Activated CD4-positive, alpha-beta T cell treated with anti-CD3 and anti-CD28 coated beads for 24 hours (primary cell): ENCODE measurements around the gene PDE2A.
A peak's percentile ranks its signal among the peaks of the same experiment; 100 is the strongest.

Source experiments
- DNase-seq, 2 donors: peaks; one replicate each; pipeline ENCODE4 v3.0.0-alpha.2; 2020; ENCODE audit warnings: low read depth in 2 of 2

PDE2A gene

DNA sequence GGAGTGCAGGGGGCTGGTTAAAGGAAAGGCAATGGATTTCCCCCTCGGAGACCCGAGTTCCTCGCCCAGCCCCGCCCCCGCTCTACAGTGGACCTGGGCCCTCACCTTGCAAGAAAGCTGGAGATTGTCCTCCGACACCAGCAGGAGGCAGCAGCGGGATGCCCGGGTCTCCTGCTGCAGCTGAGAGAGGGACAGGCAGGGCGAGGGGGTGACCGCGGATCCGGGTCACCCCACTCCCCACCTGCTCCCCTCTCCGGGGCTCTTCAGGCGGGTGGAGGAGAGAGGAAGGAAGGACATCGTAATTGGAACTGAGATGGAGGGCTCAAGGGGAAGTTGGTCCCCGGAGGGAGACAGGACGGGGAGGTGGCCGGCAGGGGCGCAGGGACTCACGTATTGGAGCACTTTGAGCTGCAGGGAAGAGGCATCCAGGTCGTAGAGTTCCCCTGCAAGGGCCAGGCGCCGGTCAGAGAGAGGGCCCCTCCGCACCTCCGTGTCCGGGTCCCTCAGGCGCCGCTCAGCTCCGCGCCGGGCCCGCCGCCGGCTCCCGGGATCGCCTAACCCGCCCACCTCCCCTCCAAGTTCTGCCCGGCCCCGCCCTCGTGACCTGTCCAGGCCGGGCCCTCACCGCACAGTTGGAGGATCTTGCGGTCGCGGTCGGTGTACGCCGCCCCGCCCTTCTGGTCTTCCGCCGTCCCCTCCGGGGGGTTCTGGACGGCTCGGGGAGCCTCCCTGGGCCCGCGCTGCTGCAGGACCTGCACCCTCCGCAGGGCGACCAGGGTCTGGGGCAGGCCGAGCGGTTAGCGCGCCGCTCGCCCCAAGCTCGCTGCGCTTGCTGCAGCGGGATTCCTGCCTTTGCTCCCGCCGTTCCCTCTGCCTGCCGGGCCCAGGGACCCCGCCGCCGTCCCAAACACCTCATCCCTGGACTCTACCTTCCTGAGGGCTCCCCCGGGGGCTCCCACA is 84.1 kb downstream of the PDE2A start:
- peak; percentile 33 to 47 for DNase-seq

DNA sequence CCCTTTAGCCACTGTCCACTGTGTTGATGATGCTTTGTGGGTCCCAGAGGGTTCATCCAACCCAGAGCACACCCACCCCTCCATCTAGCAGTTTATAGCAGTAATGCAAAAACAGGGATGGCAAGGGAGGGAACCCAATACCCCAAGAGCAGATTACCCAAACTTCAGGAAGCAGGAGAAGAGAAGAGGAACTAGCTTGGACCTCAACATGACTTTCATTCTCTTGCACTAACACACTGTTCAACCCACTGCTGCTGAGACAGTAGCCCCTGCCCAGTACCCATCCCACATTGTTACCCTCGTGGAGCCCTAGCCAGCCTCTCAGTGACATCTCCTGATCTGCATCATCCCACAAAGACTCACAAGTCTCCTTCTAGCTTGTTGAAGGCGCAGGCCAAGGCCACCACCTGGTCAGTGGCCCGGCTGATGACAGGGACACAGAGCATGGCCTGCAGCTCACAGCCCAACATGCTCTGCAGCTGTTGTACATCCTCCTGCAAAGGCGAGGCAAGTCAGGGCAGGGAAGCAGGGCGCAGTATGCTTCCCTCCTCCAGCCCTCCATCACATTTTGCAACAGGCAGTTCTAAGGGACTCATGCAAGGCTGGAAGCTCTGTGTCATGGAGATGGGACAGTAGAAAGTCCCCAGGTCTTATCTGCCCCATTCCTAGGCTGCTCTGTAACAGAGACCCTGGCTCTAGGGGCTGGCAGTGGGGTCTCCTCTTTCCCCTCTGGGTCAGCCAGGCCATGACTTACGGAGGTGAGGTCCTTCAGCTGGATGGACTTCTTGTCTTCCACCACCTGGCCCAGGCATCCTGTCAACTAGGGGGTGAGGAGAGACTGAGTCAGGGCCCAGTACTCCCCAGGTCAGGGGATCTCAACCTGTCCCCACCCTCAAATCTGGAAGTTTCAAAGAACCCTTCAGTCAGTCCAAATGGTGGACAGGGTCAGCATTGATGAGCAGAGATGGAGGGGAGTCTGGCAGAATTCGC is 85.5 kb downstream of the PDE2A start:
- DNase-seq = no peak

DNA sequence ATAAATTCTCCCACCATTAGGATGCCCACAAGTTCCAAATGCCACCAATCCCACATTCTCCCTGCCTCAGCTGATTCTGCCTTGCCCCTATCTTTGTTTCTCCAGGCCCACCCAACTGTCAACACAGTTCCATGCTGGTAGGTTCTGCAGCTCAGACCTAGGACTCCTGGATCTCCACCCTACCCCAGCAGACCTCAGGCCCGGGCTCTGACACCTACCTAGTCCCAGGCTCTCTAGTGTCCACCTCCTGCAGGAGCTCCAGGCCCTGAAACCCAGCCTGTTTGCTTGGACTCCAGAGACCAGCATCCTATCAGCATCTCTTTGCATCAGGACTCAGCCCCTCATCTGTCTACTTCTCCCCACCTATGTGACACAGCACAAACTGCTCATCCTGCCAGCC is 86.5 kb downstream of the PDE2A start:
- DNase-seq = no peak

DNA sequence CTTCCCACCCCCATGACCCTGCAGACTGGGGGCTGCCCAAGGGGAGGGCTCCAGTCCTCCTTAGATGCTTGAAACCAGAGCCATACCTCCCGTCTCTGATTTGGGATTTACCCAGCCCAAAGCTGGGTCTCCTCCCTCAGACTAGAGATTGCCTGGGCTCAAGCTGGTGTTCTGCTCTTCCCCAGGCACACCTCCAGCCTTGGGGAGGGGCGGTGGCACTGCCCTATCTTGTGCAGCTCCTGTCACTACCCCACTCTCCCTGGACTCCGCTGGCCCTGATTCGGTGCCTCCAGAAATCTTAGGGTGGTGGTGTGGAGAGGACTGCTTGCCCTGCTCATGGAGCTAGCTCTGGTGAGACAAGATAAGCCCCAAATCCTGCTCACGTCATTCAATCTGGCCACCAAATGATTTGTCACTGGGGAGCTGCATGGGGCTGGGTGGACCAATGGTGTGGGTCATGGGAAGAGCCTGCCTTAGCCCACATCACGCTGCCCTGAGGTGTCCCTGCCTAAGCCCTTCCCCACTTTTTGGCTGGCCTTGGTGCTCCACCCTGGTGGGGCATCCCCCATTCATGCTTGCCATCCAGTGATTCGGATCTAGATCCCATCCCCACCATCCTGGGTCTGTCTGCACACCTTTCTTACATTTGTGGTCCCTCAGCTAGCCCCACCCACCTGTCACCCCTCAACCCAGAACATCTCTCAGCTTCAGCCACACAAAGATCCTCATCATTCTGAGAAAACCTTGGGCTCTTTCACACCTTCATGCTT is 87.7 kb downstream of the PDE2A start:
- DNase-seq = no peak

DNA sequence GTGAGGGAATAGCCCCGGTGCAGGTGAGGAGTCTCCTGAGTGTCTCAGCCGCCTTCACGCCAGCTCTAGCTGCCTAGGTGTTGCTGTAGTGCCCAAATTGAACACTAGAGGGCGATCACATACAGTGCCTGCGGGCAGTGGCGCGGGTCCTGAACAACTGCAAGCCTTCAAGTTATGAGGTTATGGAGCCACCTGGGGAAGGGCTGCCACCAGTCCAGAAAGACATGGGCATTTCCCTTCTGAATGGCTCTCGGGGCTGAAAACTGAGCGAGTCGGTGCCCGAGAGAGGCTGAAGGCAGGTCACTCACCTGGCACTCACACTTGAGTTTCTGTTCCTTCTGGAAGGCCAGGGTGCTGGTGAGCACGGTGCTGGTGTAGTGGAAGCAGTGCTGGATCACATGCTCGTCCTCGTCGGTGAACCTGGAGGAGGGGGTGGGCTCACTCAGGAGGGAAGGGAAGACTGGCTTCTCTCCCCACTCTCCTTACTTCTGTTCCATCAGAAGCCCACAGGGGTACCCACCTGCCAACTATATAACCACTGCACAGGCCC is 88.4 kb downstream of the PDE2A start:
- peak; percentile 33 to 77 for DNase-seq

DNA sequence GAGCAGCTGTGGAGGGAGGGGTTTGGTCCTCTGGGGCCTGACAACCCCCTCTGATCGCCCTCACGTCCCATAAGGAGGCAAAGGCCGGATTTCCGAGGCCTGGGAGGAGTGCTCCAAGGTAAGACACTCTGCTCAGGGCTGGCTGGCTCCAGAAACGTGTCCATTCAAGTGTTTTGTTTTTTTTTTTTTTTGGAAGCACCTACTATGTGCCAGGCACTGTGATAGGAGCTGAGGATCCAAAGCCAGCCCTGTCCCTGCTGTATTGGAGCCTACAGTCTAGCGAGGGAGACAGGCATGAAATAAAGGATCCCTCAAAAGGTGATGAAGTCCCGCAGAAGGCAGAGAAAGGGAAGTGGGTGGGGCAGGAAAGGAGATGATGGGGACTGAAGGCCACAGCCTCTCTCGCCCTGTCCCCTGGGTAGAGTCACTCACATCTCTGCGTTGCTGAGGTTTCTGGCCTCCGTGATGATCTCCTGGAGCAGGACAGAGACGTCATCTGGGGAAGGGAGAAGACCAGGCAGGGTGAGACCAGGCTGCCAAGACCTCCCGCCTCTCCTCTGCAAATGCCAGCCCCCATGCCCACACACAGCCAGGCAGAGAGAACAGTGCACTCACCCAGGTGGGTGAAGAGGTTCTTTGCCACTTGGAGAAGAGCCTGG is 89.2 kb downstream of the PDE2A start:
- no peak for DNase-seq

DNA sequence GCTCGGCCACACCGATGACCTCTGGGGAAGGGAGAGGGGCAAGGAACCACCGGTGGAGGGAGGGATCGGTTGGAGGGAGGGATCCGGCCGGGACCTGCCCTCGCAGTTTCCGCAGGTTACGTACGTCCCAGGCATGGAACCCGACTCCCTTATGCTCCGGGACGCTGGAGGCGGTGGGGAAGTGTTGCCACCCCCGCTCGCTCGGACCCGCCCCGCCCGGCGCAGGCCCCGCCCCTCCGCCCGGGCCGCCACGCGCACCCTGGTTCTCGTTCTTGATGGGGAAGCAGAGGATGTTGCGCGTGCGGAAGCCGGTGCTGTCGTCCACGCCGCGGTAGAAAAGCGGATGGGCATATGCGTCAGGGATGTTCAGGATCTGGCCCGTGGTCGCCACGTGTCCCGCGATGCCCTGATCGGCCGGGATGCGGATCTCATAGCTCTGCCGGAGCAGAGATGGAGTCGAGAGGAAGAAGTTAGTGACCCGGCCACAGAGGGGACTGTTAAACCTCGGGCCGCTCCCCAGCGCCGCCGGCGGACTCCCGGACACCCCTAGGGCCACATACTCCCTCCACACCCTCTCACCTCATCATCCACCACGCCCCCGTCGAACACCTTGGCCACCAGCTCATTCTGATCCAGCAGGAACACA is 89.8 kb downstream of the PDE2A start:
- peak; percentile 35 to 49 for DNase-seq

- DNase-seq = no peak
Observed at GRCh38 chr11:72583616-72584292, 90.5 kb downstream of the PDE2A start.

DNA sequence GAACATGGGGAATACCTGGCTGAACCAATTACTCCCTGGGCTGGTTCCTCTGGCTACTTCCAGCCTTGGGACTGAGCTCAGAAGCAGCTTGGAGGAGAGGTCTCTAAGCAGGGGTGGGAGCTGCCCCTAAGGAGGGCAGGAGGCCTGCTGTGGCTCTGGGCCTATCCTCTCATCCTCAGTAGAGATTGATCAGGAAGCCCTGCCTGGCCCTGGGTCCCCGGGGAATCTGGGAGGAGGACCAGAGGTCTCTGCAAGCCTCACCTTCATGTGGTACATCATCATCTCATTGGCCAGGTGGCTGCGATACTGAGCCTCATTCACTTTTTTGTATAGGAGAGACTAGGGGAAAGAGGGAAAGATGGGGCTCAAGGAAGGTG is 91.1 kb downstream of the PDE2A start:
- DNase-seq = no peak

DNA sequence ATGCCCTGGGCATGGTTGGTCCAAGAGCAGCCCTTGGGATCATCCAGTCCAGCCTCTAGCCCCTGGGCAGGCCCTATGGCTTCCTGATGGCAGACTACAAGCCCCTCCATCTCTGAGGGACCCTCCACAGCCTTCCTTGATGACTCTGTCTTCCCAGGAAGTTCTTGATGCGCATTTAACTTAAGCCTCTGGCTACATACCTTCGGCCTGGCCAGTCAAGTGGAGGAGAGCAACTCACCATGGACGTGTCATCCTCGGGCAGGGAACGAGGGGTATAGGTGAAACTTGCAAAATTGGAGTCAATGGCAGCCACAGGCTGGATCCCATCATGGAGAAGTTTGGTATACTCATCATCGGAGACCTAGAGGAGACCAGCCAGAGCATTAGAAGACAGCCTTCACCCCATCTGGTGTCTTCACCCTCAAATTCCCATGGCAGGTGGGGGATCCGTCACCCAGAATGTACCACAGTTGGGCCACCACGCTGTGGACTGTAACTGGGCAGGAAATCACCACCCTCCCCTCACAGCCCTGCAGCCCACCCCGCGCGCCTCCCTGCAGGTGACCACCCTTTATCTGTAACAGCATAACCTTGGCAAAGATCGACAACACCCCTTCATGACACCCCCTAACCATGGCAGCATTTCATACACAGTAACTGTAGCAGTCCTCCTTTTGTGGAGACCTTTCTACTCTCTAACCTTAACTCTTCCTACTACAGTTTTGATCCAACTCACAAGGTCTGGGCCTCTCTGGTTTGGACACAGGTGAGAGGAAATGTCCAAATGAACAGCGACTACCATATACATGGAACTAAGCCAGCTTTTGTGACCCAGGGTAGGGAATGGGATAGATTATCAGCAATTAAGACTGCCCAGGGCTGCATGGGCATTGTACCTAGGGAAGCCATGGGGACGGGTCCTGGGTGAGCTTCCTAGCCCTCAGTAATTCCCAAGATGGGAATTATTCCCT is 91.7 kb downstream of the PDE2A start:
- no peak for DNase-seq

- no peak for DNase-seq
Observed at GRCh38 chr11:72581067-72581466, 93.2 kb downstream of the PDE2A start.

- DNase-seq = no peak
Observed at GRCh38 chr11:72580642-72580950, 93.6 kb downstream of the PDE2A start.

GRCh38 chr11:72579816-72580641 is 94.2 kb downstream of the PDE2A start:
- DNase-seq = no peak

GRCh38 chr11:72578991-72579815 is 95.0 kb downstream of the PDE2A start:
- no peak for DNase-seq

DNA sequence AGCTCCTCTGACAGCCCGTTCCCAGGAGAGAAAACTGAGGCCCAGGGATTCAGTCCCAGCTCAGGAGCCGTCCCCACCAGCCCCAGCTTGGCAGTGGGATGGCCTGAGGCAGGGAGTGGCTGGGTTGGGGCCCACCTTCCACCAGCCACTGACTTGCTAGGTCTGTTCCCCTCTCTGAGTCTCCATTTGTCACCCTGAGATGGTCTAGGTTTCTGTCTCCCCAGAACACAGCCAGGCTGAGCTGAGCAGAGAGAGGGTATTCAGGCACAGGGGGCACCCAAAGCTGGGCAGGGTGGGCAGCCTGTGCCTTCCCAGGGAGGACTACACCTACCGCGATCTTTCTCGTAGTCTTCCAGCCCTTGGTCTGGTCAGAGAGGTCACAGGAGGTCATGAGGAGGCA is 95.7 kb downstream of the PDE2A start:
- no peak for DNase-seq

DNA sequence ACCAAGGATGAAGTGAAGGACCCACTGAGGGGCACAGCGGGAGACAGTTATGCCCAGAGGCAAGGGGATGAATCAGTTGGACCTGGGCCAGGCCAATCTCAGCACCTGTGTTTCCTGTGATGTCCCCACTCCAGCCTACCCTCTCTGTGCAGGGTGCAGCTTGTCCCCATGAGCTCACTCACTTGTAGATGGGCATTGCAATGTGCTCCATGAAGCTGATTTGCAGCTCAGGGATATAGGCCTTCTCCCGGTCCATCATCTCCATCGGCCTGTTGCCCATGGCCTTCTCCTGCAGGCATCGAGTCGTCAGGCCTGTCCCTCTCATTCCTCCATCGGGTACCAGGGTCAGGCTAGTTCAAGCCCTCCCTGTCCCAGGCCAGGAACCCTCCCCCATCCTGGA is 96.2 kb downstream of the PDE2A start:
- DNase-seq = no peak

DNA sequence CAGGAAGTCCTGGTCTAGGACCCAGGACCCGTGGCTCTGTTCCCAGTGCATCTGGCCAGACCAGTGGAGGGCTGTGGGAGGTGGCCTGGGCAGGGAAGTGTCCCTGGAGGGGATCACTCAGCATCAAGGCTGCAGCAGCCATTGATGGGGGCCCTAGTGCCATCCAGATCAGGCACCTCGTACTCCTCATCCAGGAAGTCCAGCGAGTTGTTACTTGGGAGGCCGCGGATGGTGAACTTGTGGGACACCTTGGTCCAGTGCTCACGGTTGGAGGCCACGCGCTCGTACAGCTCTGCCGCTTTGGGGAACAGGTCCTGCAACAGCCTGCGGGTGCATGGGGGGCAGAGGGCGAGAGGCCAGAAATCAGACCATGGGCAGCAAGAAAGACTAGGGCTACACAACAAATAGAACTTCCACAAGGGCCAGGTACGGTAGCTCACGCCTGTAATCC is 96.9 kb downstream of the PDE2A start:
- DNase-seq = no peak
